WTC11 (cell line): ENCODE measurements around the gene KRT7. TPM values are rescaled to one million over a fixed set of nuclear protein-coding genes. Genes with fewer than 3 reads are reported as not detected.

Source experiments
- ATAC-seq: fragments of 200-7000 bp; cut with Tn5 transposase; 2 replicates; pipeline ENCODE4 v1.10.0; 2021; ENCODE audit warnings: mild to moderate bottlenecking, moderate library complexity
- CTCF ChIA-PET: fragments of 300-600 bp; sonication (Branson Sonifier 250); formaldehyde crosslinking; loops from one replicate; lab custom pipeline; 2021; ENCODE audit warnings: antibody characterized with exemption; lab: Charles Lee
- POLR2A ChIA-PET: fragments of 350-600 bp; sonication (Branson Sonifier 250); formaldehyde crosslinking; loops from one replicate; lab custom pipeline; 2021; ENCODE audit warnings: antibody characterized with exemption; lab: Charles Lee
- DNase-seq: peaks from one replicate; pipeline ENCODE4 v3.0.0; 2021; ENCODE audit warnings: low spot score
- H3K27ac Mint-ChIP-seq: 2 replicates; pipeline ENCODE4 v1.8.0; 2021; ENCODE audit warnings: mixed read lengths
- H3K27me3 Mint-ChIP-seq: 2 replicates; pipeline ENCODE4 v1.8.0; 2021; ENCODE audit warnings: low read depth, mild to moderate bottlenecking, moderate library complexity, mixed read lengths
- H3K36me3 Mint-ChIP-seq: 2 replicates; pipeline ENCODE4 v1.8.0; 2021; ENCODE audit warnings: mixed read lengths
- H3K4me1 Mint-ChIP-seq: 2 replicates; pipeline ENCODE4 v1.8.0; 2022; ENCODE audit warnings: mixed read lengths
- H3K4me3 Mint-ChIP-seq: 2 replicates; pipeline ENCODE4 v1.8.0; 2021; ENCODE audit warnings: mild to moderate bottlenecking, moderate library complexity, mixed read lengths
- H3K9me3 Mint-ChIP-seq: 2 replicates; pipeline ENCODE4 v1.8.0; 2021; ENCODE audit warnings: mixed read lengths
- AFF4 ChIP-seq: sonication (generic); formaldehyde crosslinking; IDR thresholded peaks from 2 replicates; pipeline ENCODE4 v1.8.1; 2023; ENCODE audit warnings: mild to moderate bottlenecking, missing genetic modification reagents, borderline replicate concordance
- ELF4 ChIP-seq: sonication (generic); formaldehyde crosslinking; IDR thresholded peaks from 2 replicates; pipeline ENCODE4 v1.8.1; 2022; ENCODE audit warnings: low read depth, mild to moderate bottlenecking, moderate library complexity, missing genetic modification reagents
- FOXP4 ChIP-seq: sonication (generic); formaldehyde crosslinking; IDR thresholded peaks from 2 replicates; pipeline ENCODE4 v1.8.0; 2022; ENCODE audit warnings: mild to moderate bottlenecking, missing genetic modification reagents
- GTF2I ChIP-seq: fragments of 250-450 bp; sonication (Bioruptor Pico); conservative IDR thresholded peaks from 2 replicates; pipeline ENCODE4 v1.4.0; 2021; ENCODE audit warnings: mild to moderate bottlenecking
- MYBL2 ChIP-seq: sonication (generic); formaldehyde crosslinking; IDR thresholded peaks from 2 replicates; pipeline ENCODE4 v1.8.1; 2023; ENCODE audit warnings: mild to moderate bottlenecking, moderate library complexity, missing genetic modification reagents
- NR2C2 ChIP-seq: sonication (generic); formaldehyde crosslinking; IDR thresholded peaks from 2 replicates; pipeline ENCODE4 v1.8.0; 2022; ENCODE audit warnings: mild to moderate bottlenecking, missing genetic modification reagents
- OVOL2 ChIP-seq: fragments of 250-450 bp; sonication (Bioruptor Pico); IDR thresholded peaks from 2 replicates; pipeline ENCODE4 v1.9.0; 2021; ENCODE audit warnings: mild to moderate bottlenecking, borderline replicate concordance
- PRDM15 ChIP-seq: sonication (generic); formaldehyde crosslinking; IDR thresholded peaks from 2 replicates; pipeline ENCODE4 v1.8.0; 2022; ENCODE audit warnings: missing genetic modification reagents
- SMAD3 ChIP-seq: sonication (generic); formaldehyde crosslinking; IDR thresholded peaks from 2 replicates; pipeline ENCODE4 v1.8.0; 2022; ENCODE audit warnings: missing genetic modification reagents, mild to moderate bottlenecking, borderline replicate concordance
- SOX15 ChIP-seq: fragments of 250-450 bp; sonication (Bioruptor Pico); IDR thresholded peaks from 2 replicates; pipeline ENCODE4 v1.9.0; 2021; ENCODE audit warnings: mild to moderate bottlenecking
- SP1 ChIP-seq: sonication (generic); formaldehyde crosslinking; conservative IDR thresholded peaks from 2 replicates; pipeline ENCODE4 v1.8.1; 2022; ENCODE audit warnings: missing genetic modification reagents
- TP53 ChIP-seq: sonication (generic); formaldehyde crosslinking; IDR thresholded peaks from 2 replicates; pipeline ENCODE4 v1.8.1; 2023; ENCODE audit warnings: mild to moderate bottlenecking, missing genetic modification reagents
- ZBTB21 ChIP-seq: sonication (generic); formaldehyde crosslinking; IDR thresholded peaks from 2 replicates; pipeline ENCODE4 v1.8.1; 2023; ENCODE audit warnings: mild to moderate bottlenecking, missing genetic modification reagents, borderline replicate concordance
- ZMAT4 ChIP-seq: fragments of 250-450 bp; sonication (Bioruptor Pico); IDR thresholded peaks from 2 replicates; pipeline ENCODE4 v1.9.0; 2021; ENCODE audit warnings: mild to moderate bottlenecking
- ZNF232 ChIP-seq: sonication (generic); formaldehyde crosslinking; IDR thresholded peaks from 2 replicates; pipeline ENCODE4 v1.8.0; 2022; ENCODE audit warnings: mild to moderate bottlenecking, missing genetic modification reagents
- total RNA-seq: library from RNA; stranded (reverse); gene quantifications from 3 replicates; pipeline ENCODE4 v1.2.3, GENCODE V29; 2021

Gene KRT7
- total RNA-seq, 1 experiment from 2014 or later, result 10.6 TPM

- no peak for TF ChIP-seq ZBTB21 (CRISPR knock-in tag)
- TF ChIP-seq PRDM15 (CRISPR knock-in tag), result no peak
- TF ChIP-seq SP1 (CRISPR knock-in tag), result no peak
- TF ChIP-seq GTF2I, result no peak
- TF ChIP-seq ZMAT4, result no peak
- TF ChIP-seq MYBL2 (CRISPR knock-in tag), result no peak
- TF ChIP-seq ELF4 (CRISPR knock-in tag), result no peak
- no peak for TF ChIP-seq OVOL2 (CRISPR knock-in tag)
Observed at GRCh38 chr12:52183971-52184370, 49.1 kb upstream of the KRT7 start (continued).

GRCh38 chr12:52184813-52185212 lies 48.2 kb upstream of the KRT7 start:
- ChIA-PET CTCF (interaction anchor here (0.7 to 9.9 kb wide), 6 partner anchors 12 to 94 kb away, joined by 4 to 53 read pairs (median 12); no protein-coding TSS in a partner anchor), POLR2A (no interaction called here)
- Mint-ChIP-seq H3K4me3 (no peak overlapping the region), H3K9me3 (no peaks in the 10 kb centered on the region), H3K36me3 (no peaks in the 10 kb centered on the region), H3K27ac (no peak overlapping the region; the same call in 1 of the 2 replicates), H3K27me3 (no peaks in the 10 kb centered on the region), H3K4me1 (peaks cover 32% of the 10 kb centered on the region)
- ATAC-seq, result no peak
- no peak for TF ChIP-seq FOXP4 (CRISPR knock-in tag)
- TF ChIP-seq AFF4 (CRISPR knock-in tag), result no peak
- TF ChIP-seq SOX15 (CRISPR knock-in tag), result no peak
- TF ChIP-seq NR2C2, result no peak
- no peak for TF ChIP-seq ZNF232 (CRISPR knock-in tag)
- TF ChIP-seq SMAD3, result no peak
- TF ChIP-seq TP53 (CRISPR knock-in tag), result no peak
- DNase-seq, result no peak
